Loucy (cell line): ENCODE measurements around the gene RAB31.

ENCODE experiments used
- CTCF ChIP-seq: fragments of 200-600 bp; sonication (generic); conservative IDR thresholded peaks from 2 replicates; pipeline ENCODE4 v1.5.1; 2014; ENCODE audit warnings: mild to moderate bottlenecking, antibody characterized with exemption, low read length
- EZH2phosphoT487 ChIP-seq: fragments of 200-600 bp; IDR thresholded peaks from 2 replicates; pipeline ENCODE4 v1.6.1; 2018; ENCODE audit warnings: antibody characterized with exemption, mild to moderate bottlenecking, moderate library complexity, borderline replicate concordance

GRCh38 chr18:9824474-9824832 is 116.4 kb downstream of the RAB31 start:
- no peak for TF ChIP-seq CTCF
- no peak for TF ChIP-seq EZH2phosphoT487
